ENCODE measurements around the gene EFHC1.

The EFHC1 gene

DNA sequence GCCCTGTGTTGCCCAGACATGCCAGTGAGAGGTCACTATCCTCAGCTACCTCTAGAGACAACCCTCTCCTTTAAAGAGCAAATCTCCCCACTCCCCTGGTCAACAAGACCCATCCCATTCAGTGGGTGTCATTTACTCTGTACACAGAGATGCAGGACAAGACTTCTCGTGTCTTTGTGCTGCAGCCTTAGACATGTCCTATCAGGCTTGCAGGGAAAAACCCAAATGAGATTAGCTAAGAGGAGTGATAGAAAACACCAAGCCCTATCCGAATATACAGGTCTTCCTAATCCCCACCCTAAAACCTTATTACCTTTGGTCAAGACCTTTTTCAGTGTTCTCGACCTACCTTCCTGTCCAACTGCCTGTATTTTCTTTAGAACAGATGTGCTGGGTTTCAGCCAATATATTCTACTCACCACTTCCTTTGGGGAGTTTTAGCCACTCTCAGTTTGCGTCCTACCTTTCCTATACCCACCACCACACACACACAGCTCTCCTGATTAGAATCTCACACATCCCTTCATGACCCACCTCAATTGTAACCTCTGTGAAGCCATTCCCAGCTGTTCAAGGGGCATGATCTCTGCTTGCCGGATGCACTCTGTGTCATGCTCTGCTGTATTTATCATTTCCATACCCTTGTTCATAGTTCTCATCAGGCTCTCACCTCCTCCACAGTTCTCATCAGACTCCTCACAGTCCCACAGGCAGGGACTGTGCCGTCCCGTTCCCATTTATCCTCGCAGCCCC, 117.0 kb downstream of the EFHC1 start:
- DNase-seq (ENCODE audit: extremely low read depth in 1 of 2, low read depth in 1 of 2), result no peak

DNA sequence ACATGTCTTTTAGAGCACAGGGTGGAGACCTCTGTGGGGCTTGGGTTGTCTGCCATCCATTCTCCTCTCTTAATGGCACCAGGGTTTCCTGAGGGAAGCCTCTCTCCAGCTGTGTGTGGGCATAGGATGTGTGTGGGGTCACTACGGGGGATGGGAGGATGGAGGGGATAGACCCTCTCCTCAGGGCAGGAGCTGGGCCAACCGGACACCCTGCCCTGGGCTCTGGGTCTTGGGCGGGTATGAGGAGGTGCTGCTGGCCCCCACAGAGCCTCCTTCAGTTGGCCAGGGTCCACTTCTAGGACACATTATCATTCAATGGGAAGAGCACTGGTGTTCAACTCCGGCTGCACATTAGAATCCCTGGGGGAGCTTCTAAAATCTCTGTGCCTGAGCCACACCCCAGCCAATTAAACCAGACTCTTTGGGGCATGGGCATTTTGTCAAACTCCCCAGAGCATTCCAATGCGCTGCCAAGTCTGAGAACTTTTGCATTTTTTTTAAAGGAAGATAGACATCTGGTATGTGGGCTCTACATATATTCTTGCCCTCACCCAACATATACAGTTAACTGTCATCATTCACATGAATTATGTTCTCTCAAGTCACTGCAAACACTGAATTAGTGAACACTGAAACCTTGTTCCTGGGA, 118.2 kb downstream of the EFHC1 start:
- no peak for DNase-seq (ENCODE audit: extremely low read depth in 1 of 2, low read depth in 1 of 2)

DNA sequence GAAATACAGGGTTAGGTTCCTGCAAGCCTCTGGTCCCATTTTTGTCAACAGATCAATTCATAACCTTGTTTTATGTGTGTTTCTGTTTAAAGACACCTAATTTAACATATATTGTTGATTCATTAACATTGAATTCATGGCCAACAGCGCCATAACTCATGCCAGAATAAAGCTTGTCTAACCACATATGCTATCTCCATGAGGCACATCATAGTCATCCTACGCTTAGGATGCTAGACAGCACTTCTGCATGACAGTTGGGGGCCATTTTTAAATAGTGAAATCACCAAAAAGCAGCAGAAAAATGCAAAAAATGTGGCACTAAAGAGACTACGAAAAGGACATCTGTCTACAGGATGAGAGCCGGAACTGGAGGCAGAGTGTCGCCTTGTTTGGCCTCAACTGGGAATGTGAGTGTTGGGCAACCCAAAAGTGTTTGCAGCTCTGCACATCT, 118.8 kb downstream of the EFHC1 start:
- no peak for DNase-seq (ENCODE audit: extremely low read depth in 1 of 2, low read depth in 1 of 2)

DNA sequence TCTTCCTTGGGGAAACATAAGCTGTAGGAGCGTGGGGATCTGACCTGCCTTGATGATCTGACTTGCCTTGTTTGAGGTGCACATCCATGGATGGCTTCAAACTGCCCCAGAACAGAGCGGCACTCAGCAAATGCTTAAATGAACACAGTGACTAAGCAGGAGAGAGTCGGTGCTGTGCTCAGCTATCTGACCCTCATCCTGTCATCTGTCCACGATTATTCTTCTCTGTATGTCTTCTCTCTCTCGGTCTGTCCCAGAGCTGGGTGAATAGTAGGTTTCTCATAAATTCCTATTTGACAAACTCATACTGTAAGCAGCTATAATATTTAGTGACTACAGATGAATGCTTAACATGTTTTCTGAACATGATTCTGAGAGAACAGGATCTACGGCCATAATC, 119.5 kb downstream of the EFHC1 start:
- no peak for DNase-seq (ENCODE audit: extremely low read depth in 1 of 2, low read depth in 1 of 2)

DNA sequence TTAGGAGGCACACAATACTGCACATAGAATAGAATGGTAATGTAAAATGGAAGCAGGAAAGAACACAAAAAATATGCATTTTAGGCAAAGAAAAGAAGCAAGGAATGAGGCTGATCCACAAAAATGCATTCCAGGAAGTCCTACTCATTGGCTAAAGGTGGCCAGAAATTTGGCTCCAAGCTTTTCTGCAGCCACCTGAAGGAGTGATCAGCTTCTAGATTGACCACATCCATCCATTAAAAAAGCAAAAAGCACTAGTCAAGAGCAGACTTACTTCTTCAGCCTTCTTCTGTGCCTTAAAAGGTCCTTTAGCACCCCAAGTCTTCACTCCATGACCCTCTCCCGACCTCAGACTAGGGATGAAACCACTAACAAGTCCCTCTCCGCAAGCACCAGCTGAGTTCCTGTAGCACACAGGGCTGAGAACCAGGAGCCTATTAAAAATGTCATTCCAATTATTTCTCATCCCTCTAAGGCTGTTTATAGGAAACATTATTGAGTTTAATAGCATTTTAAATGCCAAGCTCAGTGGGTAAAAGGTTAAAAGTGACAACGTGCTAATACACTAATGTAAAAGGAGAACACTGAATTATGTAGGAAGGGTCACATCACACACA, 120.3 kb downstream of the EFHC1 start:
- no peak for DNase-seq (ENCODE audit: extremely low read depth in 1 of 2, low read depth in 1 of 2)

DNA sequence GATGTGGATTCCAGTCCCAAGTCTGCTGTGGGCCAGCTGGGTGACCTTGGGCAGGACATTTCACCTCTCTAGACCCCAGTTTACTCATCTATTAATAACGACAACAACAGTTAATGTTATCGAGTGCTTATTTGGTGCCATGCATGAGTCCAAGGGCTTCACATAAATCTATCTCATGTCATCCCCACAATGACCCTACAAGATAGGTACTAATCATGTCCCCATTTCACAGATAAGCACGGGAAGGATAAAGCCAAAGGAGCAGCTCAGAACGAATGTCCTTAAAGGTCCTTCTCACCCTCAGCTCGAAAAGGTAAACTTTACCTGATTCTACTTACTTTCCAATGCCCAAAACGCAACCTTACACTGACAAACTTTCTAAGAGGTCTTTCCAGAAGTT, 121.0 kb downstream of the EFHC1 start:
- no peak for DNase-seq (ENCODE audit: extremely low read depth in 1 of 2, low read depth in 1 of 2)

DNA sequence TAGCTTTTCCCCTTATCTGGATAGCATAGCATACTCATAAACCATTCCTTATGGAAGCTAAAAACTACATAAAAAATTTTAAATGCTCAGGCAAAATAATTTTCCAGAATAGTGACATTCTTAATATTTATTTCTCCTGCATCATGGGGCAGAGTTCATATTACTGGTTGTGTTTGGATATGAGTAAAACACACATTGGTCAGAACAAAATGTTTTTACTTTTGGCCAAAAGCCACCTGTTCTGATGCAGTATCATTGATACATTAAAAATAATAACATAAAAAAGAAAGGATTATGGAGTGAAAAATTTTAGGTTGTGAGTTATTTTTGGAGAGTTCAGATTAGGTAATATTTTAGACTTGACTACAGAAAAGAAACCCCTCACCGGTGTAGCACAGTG, 123.1 kb downstream of the EFHC1 start:
- DNase-seq (ENCODE audit: extremely low read depth in 1 of 2, low read depth in 1 of 2), result no peak

DNA sequence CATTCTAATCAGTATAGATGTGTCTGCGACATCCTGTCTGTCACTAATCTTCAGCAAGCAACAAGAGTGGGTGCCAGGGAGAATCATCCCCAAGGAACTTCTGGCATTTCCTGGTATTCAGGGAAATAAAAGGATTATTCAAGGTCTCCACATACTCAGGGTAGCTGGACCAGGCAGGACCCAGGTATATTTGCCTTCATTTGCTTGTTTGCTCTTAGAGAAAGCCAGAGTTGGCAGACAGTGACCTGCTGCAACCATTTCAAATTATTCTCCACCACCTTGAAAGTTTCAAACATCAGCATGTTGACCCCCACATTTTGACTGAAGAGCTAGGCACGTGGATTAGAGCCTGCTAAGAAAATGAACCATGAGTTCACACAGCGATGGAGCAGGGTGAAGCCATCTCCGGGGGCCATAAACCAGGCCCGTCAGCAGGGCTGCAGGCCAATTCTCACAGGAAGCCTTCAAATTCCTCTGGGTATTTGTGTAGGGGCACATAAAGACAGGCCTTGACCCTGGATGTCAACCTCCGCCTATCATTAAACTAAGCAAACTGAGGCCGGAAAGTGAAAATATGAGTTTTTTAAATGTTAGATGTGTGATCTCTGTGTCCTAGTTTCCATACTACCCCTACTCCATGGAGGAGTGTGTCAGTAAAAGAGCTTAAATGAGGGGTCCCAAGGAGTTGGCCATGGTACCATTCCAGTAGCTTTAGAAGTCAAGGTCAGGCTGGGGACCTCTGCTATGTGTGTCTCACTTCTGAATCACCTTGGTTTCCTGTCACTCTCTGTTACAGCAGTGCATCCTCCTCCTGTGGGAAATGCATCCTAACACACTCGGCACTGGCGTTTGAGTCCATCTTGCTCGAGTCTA, 123.8 kb downstream of the EFHC1 start:
- no peak for DNase-seq (ENCODE audit: extremely low read depth in 1 of 2, low read depth in 1 of 2)

DNA sequence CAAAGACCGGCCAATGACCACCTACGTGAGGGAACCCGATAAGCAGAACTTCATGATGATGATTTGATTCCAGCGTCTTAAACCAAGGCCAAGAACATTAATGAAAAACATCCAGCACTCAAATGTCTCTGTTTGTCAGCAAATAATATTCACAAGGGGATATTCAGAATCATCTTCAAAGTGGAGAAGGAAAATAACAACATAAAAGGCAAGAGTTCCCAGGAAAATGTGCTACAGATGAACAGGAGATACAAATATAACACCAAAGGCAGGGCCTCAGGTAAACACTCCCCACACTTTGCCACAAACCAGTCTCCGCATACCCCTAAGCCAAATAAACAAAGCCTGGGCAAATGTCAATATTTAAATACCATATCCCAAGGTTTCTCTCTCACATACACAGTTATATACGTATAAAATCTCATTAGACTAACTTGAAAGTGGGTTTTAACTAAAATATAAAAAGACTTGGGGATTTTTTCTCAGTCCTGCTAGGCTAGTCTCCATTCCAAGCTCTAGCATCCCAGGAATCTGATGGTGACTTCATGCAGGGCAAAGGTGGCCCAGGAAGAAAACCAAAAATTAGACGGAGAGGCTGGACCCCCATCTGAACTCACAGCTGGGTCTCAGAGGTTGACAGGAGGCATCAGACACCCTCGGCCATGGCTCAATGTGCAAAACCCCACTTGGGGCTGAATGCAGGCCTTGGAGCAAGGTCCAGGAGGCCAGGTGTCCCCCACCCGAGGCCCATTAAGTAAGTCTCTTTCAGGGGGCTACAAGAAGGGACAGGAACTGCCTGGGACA, 124.7 kb downstream of the EFHC1 start:
- DNase-seq (ENCODE audit: extremely low read depth in 1 of 2, low read depth in 1 of 2), result no peak

DNA sequence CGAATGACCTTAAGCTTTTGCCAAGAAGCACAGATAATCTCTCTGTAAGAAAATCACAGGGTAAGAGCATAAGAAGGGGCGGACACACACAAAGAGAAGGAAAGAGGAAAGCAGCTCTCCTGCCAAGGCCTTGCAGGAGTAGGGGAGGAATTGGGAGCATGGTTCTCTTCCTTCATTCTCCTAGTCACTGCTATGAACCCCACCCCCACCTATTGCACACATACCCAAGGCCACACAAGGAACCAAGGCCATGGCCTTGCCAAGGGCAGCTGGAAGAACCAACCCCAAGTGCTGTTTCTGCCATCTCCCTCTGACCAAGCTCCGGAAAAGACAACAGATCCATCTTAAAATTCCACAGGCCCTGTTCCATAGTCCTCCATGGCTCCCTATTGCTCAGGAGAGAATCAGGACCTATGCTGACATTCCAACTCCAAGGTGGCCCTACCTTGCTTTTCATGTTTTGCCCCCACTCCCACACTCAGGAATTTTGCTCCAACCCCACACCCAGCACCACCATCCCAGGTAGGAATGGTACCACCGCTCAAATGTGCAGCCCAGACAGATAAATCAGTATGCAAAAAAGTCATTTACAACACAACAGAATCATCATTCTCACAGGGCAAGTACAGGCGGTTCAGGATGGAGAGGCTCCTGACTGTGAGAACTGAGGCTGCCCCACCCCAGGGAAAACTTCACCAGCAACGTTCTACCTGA, 125.4 kb downstream of the EFHC1 start:
- no peak for DNase-seq (ENCODE audit: extremely low read depth in 1 of 2, low read depth in 1 of 2)

DNA sequence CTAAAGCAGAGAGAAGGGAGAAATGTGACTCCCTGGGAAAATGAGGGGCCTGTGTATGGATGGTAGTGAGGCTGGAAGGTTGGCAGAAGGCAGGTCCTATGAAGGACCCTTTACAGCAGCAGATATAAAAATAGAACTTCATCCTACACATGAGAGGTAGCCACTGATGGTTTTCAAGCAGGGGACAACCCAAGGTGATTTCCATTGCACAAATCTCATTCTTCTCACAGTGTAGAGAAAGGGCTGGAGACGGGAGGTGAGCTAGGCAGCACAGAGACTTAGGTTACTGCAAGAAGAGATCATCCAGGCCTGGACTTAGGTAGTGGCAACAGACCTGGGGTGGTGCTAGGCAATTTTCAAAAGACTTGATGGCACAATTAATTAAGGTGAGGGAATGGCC, 126.0 kb downstream of the EFHC1 start:
- DNase-seq (ENCODE audit: extremely low read depth in 1 of 2, low read depth in 1 of 2), result no peak

DNA sequence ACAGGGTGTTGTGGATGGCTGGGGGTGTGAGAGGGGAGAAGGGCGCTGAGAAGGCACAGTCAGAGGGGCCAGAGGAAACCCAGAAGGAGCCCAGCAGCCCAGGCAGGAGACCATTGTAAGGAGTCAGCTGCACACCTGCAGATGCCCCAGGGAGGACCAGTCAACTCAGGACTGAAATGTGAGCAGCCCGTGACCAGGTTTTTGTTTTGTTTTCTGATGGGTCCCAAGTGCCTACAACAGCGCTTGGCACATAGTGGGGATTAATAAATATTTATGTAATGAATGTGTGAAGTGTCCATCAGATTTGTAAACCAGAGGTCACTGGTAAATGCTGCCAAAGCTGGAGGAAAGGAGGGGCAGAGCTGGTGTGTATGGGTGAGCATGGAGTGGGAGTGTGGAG, 126.5 kb downstream of the EFHC1 start:
- no peak for DNase-seq (ENCODE audit: extremely low read depth in 1 of 2, low read depth in 1 of 2)

DNA sequence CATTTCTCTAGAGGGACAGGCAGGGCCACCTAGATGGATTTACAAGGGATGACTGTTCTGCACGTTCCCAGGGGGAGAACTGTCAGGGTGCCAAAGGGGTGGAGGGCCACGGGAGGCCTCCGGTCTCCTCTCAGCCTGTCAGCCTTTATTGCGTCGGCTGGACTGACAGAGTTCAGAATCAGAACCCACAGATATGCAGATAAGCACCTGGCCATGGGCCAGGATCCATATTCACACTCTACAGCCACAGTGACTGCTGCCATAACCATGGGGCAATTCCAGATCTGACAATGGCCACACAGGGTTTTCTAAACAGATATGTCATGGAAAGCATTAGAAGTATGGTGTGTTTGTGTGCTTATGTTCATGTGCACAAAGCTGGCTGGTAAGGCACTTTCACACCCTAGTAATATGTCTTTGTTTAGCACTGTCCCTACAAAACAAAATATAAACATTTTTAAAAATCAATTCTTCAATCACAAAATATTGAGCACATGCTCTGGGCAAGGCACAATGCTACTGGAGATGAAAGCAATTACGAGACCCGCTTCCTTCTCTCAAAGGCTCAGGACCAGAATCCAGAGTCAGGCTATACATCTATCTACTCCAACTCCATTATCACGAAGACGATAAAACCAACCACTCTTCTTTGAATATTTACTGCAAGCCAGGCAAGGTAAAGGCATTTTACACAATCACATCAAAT, 127.7 kb downstream of the EFHC1 start:
- no peak for DNase-seq (ENCODE audit: extremely low read depth in 1 of 2, low read depth in 1 of 2)

DNA sequence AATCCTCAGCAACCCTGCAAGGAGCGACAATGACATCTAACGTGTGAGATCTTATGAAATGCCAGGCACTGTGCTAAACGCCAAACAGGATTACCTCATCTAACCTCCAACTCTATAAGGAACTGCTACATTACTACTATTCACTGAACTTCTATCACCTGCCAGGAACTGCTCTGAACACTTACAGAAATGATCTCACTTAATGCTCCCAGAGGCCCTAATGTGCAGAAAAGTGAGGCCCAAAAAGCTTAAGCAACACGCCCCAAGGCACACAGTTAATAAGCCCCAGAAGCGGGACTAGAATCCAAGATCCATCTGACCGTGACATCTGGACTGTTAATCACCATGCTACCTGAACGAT, 128.2 kb downstream of the EFHC1 start:
- DNase-seq (ENCODE audit: extremely low read depth in 1 of 2, low read depth in 1 of 2), result no peak

DNA sequence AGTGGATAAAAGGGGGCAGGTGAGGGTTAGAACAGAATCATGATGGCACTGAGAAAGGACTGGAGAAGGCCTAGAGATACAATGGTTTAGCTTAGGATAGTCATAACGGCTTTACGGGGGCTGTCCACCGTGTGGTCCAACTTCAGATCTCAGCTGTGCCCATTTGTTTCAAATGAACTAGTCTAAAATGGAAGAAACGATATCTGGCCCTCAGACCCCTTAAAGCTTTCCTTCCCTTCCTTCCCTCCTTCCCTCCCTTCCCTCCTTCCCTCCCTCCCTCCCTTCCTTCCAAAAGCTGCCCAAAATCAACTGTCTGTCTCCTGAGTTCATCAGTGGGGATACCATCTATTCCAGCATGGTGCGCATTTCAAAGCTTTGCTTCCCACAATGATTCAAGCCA, 128.9 kb downstream of the EFHC1 start:
- no peak for DNase-seq (ENCODE audit: extremely low read depth in 1 of 2, low read depth in 1 of 2)

DNA sequence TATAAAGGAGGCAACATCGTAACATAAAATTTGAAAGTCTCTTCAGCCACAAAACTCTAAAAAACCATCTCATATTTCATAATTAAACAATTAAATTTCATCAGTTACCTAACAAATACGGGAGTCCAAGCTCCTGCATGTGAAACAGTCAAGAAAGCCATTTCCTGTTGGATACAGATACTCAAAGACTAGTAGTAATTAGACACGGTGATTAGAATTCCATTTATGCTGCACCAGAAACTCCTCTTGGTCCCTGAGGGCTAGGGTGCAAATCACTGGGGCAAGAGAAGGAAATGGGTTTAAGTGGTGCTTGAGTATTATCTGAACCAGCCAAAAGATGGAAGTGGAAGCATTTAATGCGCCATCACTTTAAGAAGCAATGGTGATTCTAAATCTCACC, 129.3 kb downstream of the EFHC1 start:
- DNase-seq (ENCODE audit: extremely low read depth in 1 of 2, low read depth in 1 of 2), result no peak

DNA sequence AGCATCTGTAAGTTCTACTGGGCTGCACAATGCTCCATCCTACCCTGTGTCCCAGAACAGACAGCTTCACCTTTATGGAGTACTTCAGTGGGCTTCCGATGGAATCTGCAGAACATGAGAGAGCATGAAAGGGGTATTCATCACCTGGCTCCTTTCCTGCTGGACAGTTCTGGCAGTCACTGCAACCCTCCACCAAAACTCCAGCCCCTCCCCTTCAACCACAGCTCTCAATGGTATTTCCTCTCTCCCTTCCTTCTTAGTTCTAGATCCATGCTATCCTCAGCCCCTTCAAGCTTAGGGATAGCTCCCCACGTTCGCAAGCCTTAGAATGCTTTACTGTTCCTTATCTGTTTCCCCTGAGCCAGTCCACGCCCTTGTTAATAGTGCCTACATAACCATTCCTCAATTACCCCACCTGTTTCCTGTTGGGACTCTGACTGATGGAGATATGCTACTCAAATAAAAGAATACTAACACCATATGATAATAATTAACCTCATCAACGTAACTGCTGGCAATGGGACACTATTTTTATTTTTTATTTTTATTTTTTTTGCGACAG, 130.0 kb downstream of the EFHC1 start:
- DNase-seq (ENCODE audit: extremely low read depth in 1 of 2, low read depth in 1 of 2), result no peak

DNA sequence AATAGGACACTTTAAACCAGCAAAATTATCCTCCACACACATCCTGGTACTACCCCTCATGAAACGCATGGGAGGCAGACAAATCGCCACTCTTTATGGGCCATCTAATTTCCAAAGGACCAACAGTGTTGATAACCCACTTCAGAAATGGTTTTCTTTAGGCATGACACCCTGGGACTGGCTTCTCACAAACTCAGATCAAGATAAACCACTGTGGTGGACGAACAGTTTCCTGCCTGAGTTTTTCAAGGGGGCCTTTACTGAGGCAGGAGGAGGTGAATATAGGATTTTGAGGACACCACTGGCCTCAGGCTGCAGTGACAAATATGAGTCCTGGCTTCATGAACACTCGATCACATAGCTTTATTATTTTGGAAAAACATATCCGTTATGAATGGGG, 130.7 kb downstream of the EFHC1 start:
- DNase-seq (ENCODE audit: extremely low read depth in 1 of 2, low read depth in 1 of 2), result no peak

Data from activated CD8-positive, alpha-beta memory T cell treated with anti-CD3 and anti-CD28 coated beads for 1 hour (primary cell).